Gastrocnemius medialis (tissue), 4 donors: ENCODE measurements around the gene MRAS.

Experiments
- POLR2A ChIP-seq, 2 donors: fragments of 450-650 bp; IDR thresholded peaks; one replicate each; pipeline ENCODE4 v1.6.1; 2017; ENCODE audit warnings: antibody characterized with exemption in 2 of 2, mild to moderate bottlenecking in 2 of 2, moderate library complexity in 2 of 2
- TF ChIP-seq, protein P1 (sequence below), 5 experiments: fragments of 450-650 bp in 3 of 5; fragments of 200-600 bp in 2 of 5; sonication (generic) in 2 of 5; IDR thresholded peaks in 4 of 5; conservative IDR thresholded peaks in 1 of 5; 1 replicate in 4 of 5; 2 replicates in 1 of 5; pipeline ENCODE4 v1.5.1; 2016 to 2019; ENCODE audit warnings: antibody characterized with exemption in 5 of 5, mild to moderate bottlenecking in 3 of 5, moderate library complexity in 3 of 5

DNA sequence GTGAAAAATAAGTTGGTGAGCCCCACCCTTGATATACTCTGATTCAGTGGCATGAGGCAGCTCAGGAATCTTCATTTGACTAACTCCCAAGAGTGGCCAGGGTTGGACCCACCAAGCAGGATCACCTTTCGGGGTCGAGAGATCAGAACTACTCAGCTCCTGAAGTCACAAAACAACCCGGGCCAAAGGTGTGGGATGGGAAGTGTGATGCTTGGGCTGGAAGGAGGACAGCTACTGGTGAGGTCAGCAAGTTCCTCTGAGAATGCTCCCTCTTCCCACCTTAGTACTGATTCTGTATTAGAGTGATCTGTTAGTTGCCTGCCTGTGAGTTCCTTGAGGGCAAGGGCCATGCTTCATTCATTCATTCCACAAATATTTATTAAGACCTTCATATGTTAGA is 101.1 kb downstream of the MRAS start:
- TF ChIP-seq, protein P1, sequence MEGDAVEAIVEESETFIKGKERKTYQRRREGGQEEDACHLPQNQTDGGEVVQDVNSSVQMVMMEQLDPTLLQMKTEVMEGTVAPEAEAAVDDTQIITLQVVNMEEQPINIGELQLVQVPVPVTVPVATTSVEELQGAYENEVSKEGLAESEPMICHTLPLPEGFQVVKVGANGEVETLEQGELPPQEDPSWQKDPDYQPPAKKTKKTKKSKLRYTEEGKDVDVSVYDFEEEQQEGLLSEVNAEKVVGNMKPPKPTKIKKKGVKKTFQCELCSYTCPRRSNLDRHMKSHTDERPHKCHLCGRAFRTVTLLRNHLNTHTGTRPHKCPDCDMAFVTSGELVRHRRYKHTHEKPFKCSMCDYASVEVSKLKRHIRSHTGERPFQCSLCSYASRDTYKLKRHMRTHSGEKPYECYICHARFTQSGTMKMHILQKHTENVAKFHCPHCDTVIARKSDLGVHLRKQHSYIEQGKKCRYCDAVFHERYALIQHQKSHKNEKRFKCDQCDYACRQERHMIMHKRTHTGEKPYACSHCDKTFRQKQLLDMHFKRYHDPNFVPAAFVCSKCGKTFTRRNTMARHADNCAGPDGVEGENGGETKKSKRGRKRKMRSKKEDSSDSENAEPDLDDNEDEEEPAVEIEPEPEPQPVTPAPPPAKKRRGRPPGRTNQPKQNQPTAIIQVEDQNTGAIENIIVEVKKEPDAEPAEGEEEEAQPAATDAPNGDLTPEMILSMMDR (IDR thresholded peaks at IDR 0.05 in 4 of 5, conservative IDR thresholded peaks at IDR 0.05 in 1 of 5), result no peak
- TF ChIP-seq POLR2A (IDR thresholded peaks at IDR 0.05), result no peak
